ENCODE results near the gene HECW1.

The HECW1 gene

DNA sequence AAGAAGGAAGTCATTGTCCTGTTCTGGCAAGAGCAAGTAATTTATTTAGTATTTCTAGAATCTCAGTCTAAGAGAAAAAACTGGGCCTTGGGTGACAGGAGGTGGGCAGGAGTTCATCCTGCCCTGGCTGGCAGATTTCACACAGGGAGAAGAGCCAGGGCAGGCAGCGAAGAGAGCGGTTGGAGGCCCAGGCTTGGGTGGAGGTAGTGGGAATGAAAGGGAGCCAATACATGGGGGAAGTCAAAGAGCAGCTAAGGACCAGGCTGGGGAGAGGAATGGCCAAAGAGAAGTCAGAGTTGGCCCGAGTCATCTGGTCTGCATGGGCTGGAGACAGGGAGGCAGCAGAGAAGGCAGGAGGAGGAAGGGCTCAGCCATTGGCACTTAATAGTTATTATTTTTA, 51.4 kb downstream of the HECW1 start:
- POLR2A ChIA-PET: no interaction called here
- 100% methylated on average over 3 of the region's 3 CpGs for WGBS (ENCODE audit: insufficient coverage)
- CTCF ChIA-PET: no interaction called here
- Histone ChIP-seq H3K9me3 (ENCODE audit: control extremely low read depth in 1 of 5, control insufficient read depth in 4 of 5, insufficient read depth in 2 of 5, low read depth in 1 of 5, low read length in 4 of 5) (no peaks in the 10 kb centered on the region), H3K27me3 (replicated peaks in 2 of 5; ENCODE audit: control insufficient read depth in 4 of 5, insufficient read depth in 5 of 5, low read length in 4 of 5) (no peaks in the 10 kb centered on the region), H3K4me3 (ENCODE audit: control insufficient read depth in 1 of 7, extremely low read depth in 1 of 7, insufficient read depth in 4 of 7, low read depth in 2 of 7, low read length in 6 of 7) (no peak overlapping the region), H3K36me3 (ENCODE audit: control insufficient read depth in 4 of 4, insufficient read depth in 4 of 4, low read length in 3 of 4) (no peaks in the 10 kb centered on the region), H3K27ac (ENCODE audit: insufficient read depth in 1 of 2, low read depth in 1 of 2, low read length in 2 of 2, poor library complexity in 1 of 2, severe bottlenecking in 2 of 2) (no peak overlapping the region), H3K4me1 (ENCODE audit: control extremely low read depth in 1 of 4, control insufficient read depth in 4 of 4, insufficient read depth in 4 of 4, low read length in 3 of 4) (no peaks in the 10 kb centered on the region)
- DNase-seq: no peak

- Histone ChIP-seq H3K4me1 (ENCODE audit: control extremely low read depth in 1 of 4, control insufficient read depth in 4 of 4, insufficient read depth in 4 of 4, low read length in 3 of 4) (no peaks in the 10 kb centered on the region), H3K36me3 (ENCODE audit: control insufficient read depth in 4 of 4, insufficient read depth in 4 of 4, low read length in 3 of 4) (no peaks in the 10 kb centered on the region), H3K27me3 (replicated peaks in 2 of 5; ENCODE audit: control insufficient read depth in 4 of 5, insufficient read depth in 5 of 5, low read length in 4 of 5) (no peaks in the 10 kb centered on the region), H3K27ac (ENCODE audit: insufficient read depth in 1 of 2, low read depth in 1 of 2, low read length in 2 of 2, poor library complexity in 1 of 2, severe bottlenecking in 2 of 2) (no peak overlapping the region), H3K4me3 (ENCODE audit: control insufficient read depth in 1 of 7, extremely low read depth in 1 of 7, insufficient read depth in 4 of 7, low read depth in 2 of 7, low read length in 6 of 7) (no peak overlapping the region), H3K9me3 (ENCODE audit: control extremely low read depth in 1 of 5, control insufficient read depth in 4 of 5, insufficient read depth in 2 of 5, low read depth in 1 of 5, low read length in 4 of 5) (no peaks in the 10 kb centered on the region)
- DNase-seq: peak; percentile 3 to 57 (median 54)
- 66% methylated on average over 4 of the region's 4 CpGs for WGBS (ENCODE audit: insufficient coverage)
- ChIA-PET POLR2A (no interaction called here), CTCF (no interaction called here)
Observed at GRCh38 chr7:43164757-43165156, 52.3 kb downstream of the HECW1 start.

GRCh38 chr7:43166686-43167085, 54.2 kb downstream of the HECW1 start:
- H3K36me3 ChIP-seq (ENCODE audit: control insufficient read depth in 4 of 4, insufficient read depth in 4 of 4, low read length in 3 of 4): no peaks in the 10 kb centered on the region
- WGBS (ENCODE audit: insufficient coverage): 100% methylated on average over 3 of the region's 3 CpGs
- no peak for DNase-seq
- H3K27ac ChIP-seq (ENCODE audit: insufficient read depth in 1 of 2, low read depth in 1 of 2, low read length in 2 of 2, poor library complexity in 1 of 2, severe bottlenecking in 2 of 2): no peak overlapping the region
- peaks cover 0 to 2% (median 2%) of the 10 kb centered on the region in 5 experiments for H3K27me3 ChIP-seq (replicated peaks in 2 of 5; ENCODE audit: control insufficient read depth in 4 of 5, insufficient read depth in 5 of 5, low read length in 4 of 5)
- ChIA-PET POLR2A (no interaction called here), CTCF (no interaction called here)
- H3K4me1 ChIP-seq (ENCODE audit: control extremely low read depth in 1 of 4, control insufficient read depth in 4 of 4, insufficient read depth in 4 of 4, low read length in 3 of 4): no peaks in the 10 kb centered on the region
- no peak overlapping the region for H3K4me3 ChIP-seq (ENCODE audit: control insufficient read depth in 1 of 7, extremely low read depth in 1 of 7, insufficient read depth in 4 of 7, low read depth in 2 of 7, low read length in 6 of 7)
- H3K9me3 ChIP-seq (ENCODE audit: control extremely low read depth in 1 of 5, control insufficient read depth in 4 of 5, insufficient read depth in 2 of 5, low read depth in 1 of 5, low read length in 4 of 5): no peaks in the 10 kb centered on the region

GRCh38 chr7:43169076-43169475, 56.6 kb downstream of the HECW1 start:
- no peak for DNase-seq
- Histone ChIP-seq H3K27ac (ENCODE audit: insufficient read depth in 1 of 2, low read depth in 1 of 2, low read length in 2 of 2, poor library complexity in 1 of 2, severe bottlenecking in 2 of 2) (no peak overlapping the region), H3K4me1 (ENCODE audit: control extremely low read depth in 1 of 4, control insufficient read depth in 4 of 4, insufficient read depth in 4 of 4, low read length in 3 of 4) (no peaks in the 10 kb centered on the region), H3K27me3 (replicated peaks in 2 of 5; ENCODE audit: control insufficient read depth in 4 of 5, insufficient read depth in 5 of 5, low read length in 4 of 5) (peaks cover 0 to 7% (median 6%) of the 10 kb centered on the region in 5 experiments), H3K36me3 (ENCODE audit: control insufficient read depth in 4 of 4, insufficient read depth in 4 of 4, low read length in 3 of 4) (no peaks in the 10 kb centered on the region), H3K9me3 (ENCODE audit: control extremely low read depth in 1 of 5, control insufficient read depth in 4 of 5, insufficient read depth in 2 of 5, low read depth in 1 of 5, low read length in 4 of 5) (no peaks in the 10 kb centered on the region), H3K4me3 (ENCODE audit: control insufficient read depth in 1 of 7, extremely low read depth in 1 of 7, insufficient read depth in 4 of 7, low read depth in 2 of 7, low read length in 6 of 7) (no peak overlapping the region)
- CTCF ChIA-PET: no interaction called here
- 100% methylated on average over 1 of the region's 3 CpGs for WGBS (ENCODE audit: insufficient coverage)
- POLR2A ChIA-PET: no interaction called here

GRCh38 chr7:43170571-43170970, 58.1 kb downstream of the HECW1 start:
- peaks cover 0 to 8% (median 6%) of the 10 kb centered on the region in 5 experiments for H3K27me3 ChIP-seq (replicated peaks in 2 of 5; ENCODE audit: control insufficient read depth in 4 of 5, insufficient read depth in 5 of 5, low read length in 4 of 5)
- DNase-seq: no peak
- no peak overlapping the region for H3K27ac ChIP-seq (ENCODE audit: insufficient read depth in 1 of 2, low read depth in 1 of 2, low read length in 2 of 2, poor library complexity in 1 of 2, severe bottlenecking in 2 of 2)
- ChIA-PET POLR2A (no interaction called here), CTCF (no interaction called here)
- no peaks in the 10 kb centered on the region for H3K9me3 ChIP-seq (ENCODE audit: control extremely low read depth in 1 of 5, control insufficient read depth in 4 of 5, insufficient read depth in 2 of 5, low read depth in 1 of 5, low read length in 4 of 5)
- no peak overlapping the region for H3K4me3 ChIP-seq (ENCODE audit: control insufficient read depth in 1 of 7, extremely low read depth in 1 of 7, insufficient read depth in 4 of 7, low read depth in 2 of 7, low read length in 6 of 7)
- H3K4me1 ChIP-seq (ENCODE audit: control extremely low read depth in 1 of 4, control insufficient read depth in 4 of 4, insufficient read depth in 4 of 4, low read length in 3 of 4): no peaks in the 10 kb centered on the region
- H3K36me3 ChIP-seq (ENCODE audit: control insufficient read depth in 4 of 4, insufficient read depth in 4 of 4, low read length in 3 of 4): no peaks in the 10 kb centered on the region
- WGBS (ENCODE audit: insufficient coverage): 74% methylated on average over 3 of the region's 3 CpGs

GRCh38 chr7:43175570-43176200, 63.2 kb downstream of the HECW1 start:
- peaks cover 0 to 8% (median 6%) of the 10 kb centered on the region in 5 experiments for H3K27me3 ChIP-seq (replicated peaks in 2 of 5; ENCODE audit: control insufficient read depth in 4 of 5, insufficient read depth in 5 of 5, low read length in 4 of 5)
- DNase-seq: no peak
- H3K36me3 ChIP-seq (ENCODE audit: control insufficient read depth in 4 of 4, insufficient read depth in 4 of 4, low read length in 3 of 4): no peaks in the 10 kb centered on the region
- H3K27ac ChIP-seq (ENCODE audit: insufficient read depth in 1 of 2, low read depth in 1 of 2, low read length in 2 of 2, poor library complexity in 1 of 2, severe bottlenecking in 2 of 2): no peak overlapping the region
- H3K9me3 ChIP-seq (ENCODE audit: control extremely low read depth in 1 of 5, control insufficient read depth in 4 of 5, insufficient read depth in 2 of 5, low read depth in 1 of 5, low read length in 4 of 5): no peaks in the 10 kb centered on the region
- no peak overlapping the region for H3K4me3 ChIP-seq (ENCODE audit: control insufficient read depth in 1 of 7, extremely low read depth in 1 of 7, insufficient read depth in 4 of 7, low read depth in 2 of 7, low read length in 6 of 7)
- ChIA-PET CTCF (no interaction called here), POLR2A (no interaction called here)
- no peaks in the 10 kb centered on the region for H3K4me1 ChIP-seq (ENCODE audit: control extremely low read depth in 1 of 4, control insufficient read depth in 4 of 4, insufficient read depth in 4 of 4, low read length in 3 of 4)
- 97% methylated on average over 9 of the region's 10 CpGs for WGBS (ENCODE audit: insufficient coverage)

DNA sequence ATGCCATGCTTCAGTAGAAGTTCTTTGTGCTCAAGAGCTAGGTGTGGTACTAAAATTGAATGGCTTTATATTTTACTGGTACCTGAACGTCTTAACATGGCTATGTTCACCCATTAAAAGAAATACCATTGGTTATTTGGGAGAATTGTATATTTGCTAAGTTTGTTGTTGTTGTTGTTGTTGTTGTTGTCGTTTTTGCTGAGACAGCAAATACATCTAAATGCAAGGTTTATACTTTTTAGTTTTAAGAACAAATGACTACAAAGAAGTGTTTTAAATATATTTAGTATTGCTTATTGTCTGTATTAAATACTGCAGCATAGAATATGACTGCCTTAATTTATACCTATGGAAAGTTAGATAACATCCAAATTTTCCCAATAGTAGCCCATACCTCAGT, 66.9 kb downstream of the HECW1 start:
- CTCF ChIA-PET: no interaction called here
- no CpG with 5 or more reads among the region's 2 CpGs for WGBS (ENCODE audit: insufficient coverage)

More for the DNA sequence above, 66.9 kb downstream of the HECW1 start:
- no peak overlapping the region for H3K4me3 ChIP-seq (ENCODE audit: control insufficient read depth in 1 of 7, extremely low read depth in 1 of 7, insufficient read depth in 4 of 7, low read depth in 2 of 7, low read length in 6 of 7)
- no peaks in the 10 kb centered on the region for H3K36me3 ChIP-seq (ENCODE audit: control insufficient read depth in 4 of 4, insufficient read depth in 4 of 4, low read length in 3 of 4)
- peaks cover 0 to 2% (median 0%) of the 10 kb centered on the region in 5 experiments for H3K27me3 ChIP-seq (replicated peaks in 2 of 5; ENCODE audit: control insufficient read depth in 4 of 5, insufficient read depth in 5 of 5, low read length in 4 of 5)
- H3K4me1 ChIP-seq (ENCODE audit: control extremely low read depth in 1 of 4, control insufficient read depth in 4 of 4, insufficient read depth in 4 of 4, low read length in 3 of 4): no peaks in the 10 kb centered on the region
- DNase-seq: no peak
- POLR2A ChIA-PET: no interaction called here
- no peak overlapping the region for H3K27ac ChIP-seq (ENCODE audit: insufficient read depth in 1 of 2, low read depth in 1 of 2, low read length in 2 of 2, poor library complexity in 1 of 2, severe bottlenecking in 2 of 2)
- H3K9me3 ChIP-seq (ENCODE audit: control extremely low read depth in 1 of 5, control insufficient read depth in 4 of 5, insufficient read depth in 2 of 5, low read depth in 1 of 5, low read length in 4 of 5): no peaks in the 10 kb centered on the region

Data from common myeloid progenitor, CD34-positive (primary cell).